ENCODE data around the gene CD34.

- TF ChIP-seq CTCF (IDR thresholded peaks at IDR 0.05) (no peak), POLR2A (IDR thresholded peaks at IDR 0.05) (no peak)
Observed at GRCh38 chr1:207909687-207910086, 1.2 kb downstream of the CD34 start.
